Measurements from ENCODE around the gene COBL.
"Not testable (repeated sequence)": the region's sequence is repeated elsewhere in the genome, so short reads cannot be mapped to it uniquely, and the experiment has no call there.

The COBL gene

GRCh38 chr7:51229620-51230323 lies 86.8 kb downstream of the COBL start:
- no peak for DNase-seq

- DNase-seq, result no peak
Measured at GRCh38 chr7:51229106-51229537, 87.5 kb downstream of the COBL start.

DNA sequence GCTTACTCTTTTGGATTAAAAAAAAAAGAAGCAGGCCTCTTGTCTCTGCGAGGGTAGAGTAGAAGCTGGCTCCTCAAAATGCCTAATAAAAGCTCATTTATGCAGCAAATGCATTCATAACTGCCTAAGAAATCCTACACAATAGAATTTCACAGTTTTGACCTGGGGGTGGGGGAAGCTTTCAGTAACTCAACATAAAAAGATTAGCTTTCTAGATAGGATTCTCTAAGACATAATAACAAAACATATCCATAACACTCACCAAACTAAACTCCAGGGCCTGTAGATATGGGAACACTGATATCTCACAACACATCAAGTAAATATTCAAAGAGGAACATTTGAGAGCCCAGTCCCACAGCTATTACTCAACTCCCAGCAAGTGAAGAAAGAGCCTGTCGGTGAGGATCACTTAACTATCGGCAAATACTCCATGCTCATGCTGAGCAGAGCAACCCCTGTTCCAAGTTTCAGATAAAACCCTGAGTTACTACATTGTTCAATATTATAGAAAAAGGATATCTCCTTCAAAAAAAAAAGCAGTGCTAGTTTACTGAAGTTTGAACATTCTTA lies 88.1 kb downstream of the COBL start:
- DNase-seq, result no peak

DNA sequence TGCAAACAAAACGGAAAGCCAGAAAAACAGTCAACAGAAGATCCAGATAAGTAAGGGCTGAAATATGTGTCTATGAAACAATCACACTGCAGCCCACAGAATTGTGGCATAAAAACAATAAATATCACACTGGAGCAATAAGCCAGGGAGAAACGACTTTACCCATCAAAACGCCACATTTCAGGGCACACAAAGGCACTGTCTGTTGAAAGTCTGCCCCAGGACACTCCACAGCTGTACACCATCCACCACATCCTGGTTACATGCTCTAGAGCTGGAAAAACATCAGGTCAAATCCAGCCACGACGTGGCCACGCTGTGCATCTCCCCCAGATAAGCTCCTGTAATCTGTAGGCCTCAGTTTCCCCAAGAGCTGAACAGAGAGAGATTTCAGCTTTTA lies 88.7 kb downstream of the COBL start:
- DNase-seq, result no peak

- DNase-seq, result no peak
Measured at GRCh38 chr7:51226916-51227535, 89.6 kb downstream of the COBL start.

DNA sequence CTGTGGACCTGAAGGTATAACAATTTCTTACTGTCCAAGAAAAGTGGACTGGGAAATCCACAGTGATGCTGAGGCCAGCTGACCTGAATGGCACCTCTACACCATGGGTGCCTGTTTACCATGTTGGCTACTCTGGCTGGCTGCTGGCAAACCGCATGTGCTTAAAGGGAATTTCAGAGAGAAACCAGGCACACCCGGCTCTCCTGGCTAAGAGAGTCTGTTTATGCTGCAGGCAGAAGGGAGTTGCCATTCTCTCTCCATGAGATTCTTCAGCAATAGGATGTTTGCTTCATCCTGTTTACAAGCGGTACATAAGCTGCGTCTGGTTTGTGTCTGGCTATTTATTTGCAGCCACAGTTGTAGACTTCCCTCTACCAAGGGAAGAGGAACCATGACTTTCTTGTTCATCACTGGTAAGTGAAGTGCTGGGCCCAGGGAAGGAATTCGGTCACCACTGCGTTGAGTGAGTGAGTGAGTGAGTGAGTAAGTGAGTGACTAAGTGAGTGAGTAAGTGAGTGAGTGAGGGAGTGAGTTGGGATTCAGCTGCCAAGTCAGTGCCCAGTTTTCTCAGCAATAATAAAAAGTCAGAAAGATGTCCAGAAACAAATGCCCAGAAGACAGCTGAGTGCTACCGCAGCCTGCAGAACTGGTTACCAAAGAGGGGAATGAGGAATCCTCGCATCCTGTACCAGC lies 90.4 kb downstream of the COBL start:
- DNase-seq, result no peak

- DNase-seq, result peak; percentile 87
Measured at GRCh38 chr7:51224811-51225595, 91.6 kb downstream of the COBL start.

DNA sequence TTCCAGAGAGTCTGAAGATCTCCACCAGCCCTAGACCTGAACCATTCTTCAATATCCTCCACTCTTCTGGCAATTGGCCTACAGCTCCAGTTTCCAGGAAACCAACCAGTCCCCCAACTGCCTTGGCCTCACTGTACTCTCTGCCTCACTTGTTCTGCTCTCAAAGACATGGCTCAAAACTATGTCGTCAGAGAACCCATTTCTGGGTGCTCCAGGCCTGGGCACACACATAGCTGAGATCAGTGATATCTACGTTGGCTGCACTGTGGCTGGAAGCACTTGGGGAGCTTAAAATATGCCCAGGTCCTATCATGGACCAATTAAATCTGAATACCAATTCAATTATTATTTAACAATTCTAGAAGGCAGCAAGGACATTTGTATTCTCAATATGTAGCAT lies 93.1 kb downstream of the COBL start:
- DNase-seq, result no peak

- DNase-seq, result no peak
Measured at GRCh38 chr7:51222916-51223315, 93.7 kb downstream of the COBL start.

GRCh38 chr7:51220226-51220625 lies 96.4 kb downstream of the COBL start:
- no peak for DNase-seq

GRCh38 chr7:51219261-51219988 lies 97.2 kb downstream of the COBL start:
- no peak for DNase-seq

DNA sequence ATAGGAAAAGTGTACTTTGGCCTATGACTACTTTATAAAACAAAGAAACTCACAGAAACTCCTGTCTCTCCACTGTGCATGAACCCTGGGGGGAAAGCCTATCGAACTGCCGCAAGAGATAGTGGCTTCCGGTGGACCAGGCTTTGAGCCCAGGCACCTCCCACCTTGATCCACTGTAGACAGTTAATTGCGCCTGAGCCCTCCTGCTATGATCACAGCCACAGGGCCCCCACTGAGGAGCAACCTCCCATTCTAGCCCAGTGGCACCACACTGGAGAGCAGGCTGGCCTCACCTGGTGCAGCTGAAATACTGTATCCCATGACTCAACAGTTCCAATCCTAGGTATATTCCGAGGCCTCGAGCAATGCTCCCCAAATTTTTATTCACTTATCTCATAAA lies 98.8 kb downstream of the COBL start:
- DNase-seq, result no peak

GRCh38 chr7:51214098-51214497 lies 102.5 kb downstream of the COBL start:
- DNase-seq, result no peak

GRCh38 chr7:51213618-51214017 lies 103.0 kb downstream of the COBL start:
- no peak for DNase-seq

GRCh38 chr7:51210766-51211165 lies 105.8 kb downstream of the COBL start:
- no peak for DNase-seq

GRCh38 chr7:51209426-51209825 lies 107.2 kb downstream of the COBL start:
- peak; percentile 81 for DNase-seq

DNA sequence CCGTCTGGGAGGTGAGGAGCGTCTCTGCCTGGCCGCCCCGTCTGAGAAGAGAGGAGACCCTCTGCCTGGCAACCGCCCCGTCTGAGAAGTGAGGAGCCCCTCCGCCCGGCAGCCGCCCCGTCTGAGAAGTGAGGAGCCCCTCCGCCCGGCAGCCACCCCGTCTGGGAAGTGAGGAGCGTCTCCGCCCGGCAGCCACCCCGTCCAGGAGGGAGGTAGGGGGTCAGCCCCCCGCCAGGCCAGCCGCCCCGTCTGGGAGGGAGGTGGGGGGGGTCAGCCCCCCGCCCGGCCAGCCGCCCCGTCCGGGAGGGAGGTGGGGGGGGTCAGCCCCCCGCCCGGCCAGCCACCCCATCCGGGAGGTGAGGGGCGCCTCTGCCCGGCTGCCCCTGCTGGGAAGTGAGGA lies 108.5 kb downstream of the COBL start:
- not testable (repeated sequence) for DNase-seq

- DNase-seq, result peak; percentile 16
Measured at GRCh38 chr7:51198654-51199053, 118.0 kb downstream of the COBL start.

- no peak for DNase-seq
Measured at GRCh38 chr7:51190969-51191368, 125.6 kb downstream of the COBL start.

- DNase-seq, result no peak
Measured at GRCh38 chr7:51189777-51190176, 126.8 kb downstream of the COBL start.

DNA sequence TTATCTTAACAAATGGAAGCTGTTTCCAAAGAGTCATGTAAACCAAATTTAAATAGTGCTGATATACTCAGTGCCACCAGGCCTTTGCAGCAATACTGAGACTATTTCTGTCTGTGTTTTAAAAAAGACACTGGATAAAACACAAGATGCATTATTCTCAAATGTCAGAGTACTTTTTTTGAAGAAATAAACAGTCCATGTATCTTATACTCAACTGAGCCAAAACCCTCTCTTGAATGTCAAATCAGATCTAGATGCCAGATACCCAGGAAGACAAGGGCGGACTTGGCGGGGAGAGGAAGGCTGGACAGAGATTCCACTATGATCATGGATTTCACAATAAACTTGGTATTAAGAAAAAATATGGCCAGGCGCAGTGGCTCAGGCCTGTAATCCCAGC lies 127.6 kb downstream of the COBL start:
- no peak for DNase-seq

GRCh38 chr7:51187941-51188340 lies 128.7 kb downstream of the COBL start:
- DNase-seq, result peak; percentile 21
